Measurements from ENCODE around the gene BCL2A1. TPM values are rescaled to one million over a fixed set of nuclear protein-coding genes. Genes with fewer than 3 reads are reported as not detected.

BCL2A1 gene
- total and polyA plus RNA-seq, 2 donors (not counting 1 experiment from before 2014, with no cell fraction given) = 33.8 to 49.2 TPM

DNA sequence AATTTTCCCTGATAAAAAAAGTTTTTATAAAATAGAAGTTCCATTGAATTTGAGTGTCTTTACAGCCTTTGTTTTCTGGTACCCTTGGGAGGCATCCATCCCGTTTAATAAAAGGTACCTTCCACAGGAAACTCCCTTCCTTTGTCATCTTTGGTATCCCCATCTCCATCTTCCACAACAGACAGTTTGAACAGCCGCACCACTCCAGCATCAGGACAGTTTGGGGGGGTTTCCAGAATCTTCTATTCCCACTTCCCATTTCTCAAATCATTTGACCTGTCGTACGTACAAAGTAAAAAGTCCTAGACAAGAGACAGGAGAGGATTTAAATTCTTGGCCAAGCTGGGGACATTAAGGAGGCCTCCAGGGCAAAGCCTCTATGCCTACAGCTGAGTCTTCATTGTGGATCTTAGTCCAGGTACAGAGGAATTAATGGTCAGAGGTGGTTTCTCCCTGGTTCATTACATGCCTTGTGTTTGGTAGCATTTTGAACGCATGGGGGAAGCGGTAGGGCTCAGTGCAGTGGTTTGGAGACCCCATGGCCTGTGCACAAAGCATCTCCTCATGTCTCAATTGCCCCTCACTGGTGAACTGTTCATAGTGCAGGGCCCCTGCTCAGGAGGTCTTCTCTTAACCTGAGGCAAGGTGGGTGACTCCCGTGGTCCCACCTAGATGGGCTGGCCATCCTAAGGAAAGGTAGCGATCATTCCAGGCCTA, 19.4 kb upstream of the BCL2A1 start:
- intact Hi-C loops (cut with micrococcal nuclease) = no loop called here

DNA sequence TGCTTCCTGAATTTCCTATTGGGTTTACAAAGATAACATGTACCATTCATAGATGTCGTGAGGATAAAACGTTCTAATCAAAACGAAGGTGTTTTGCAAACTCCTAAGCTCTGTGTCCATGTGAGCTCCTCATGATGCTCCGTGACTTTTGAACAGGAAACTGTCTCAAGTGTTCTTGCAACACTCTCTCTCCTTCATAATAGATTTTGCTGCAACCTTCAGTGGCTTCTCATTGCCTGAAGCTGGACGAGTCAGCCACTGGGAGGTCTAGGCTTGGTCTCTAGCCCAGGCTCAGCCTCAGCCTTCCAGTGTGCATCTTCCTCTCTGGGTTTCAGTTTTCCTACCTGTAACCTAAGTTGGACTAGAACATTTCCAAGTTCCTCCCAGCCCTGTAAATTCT, 18.7 kb upstream of the BCL2A1 start:
- no peak overlapping the region for H3K9ac ChIP-seq (ENCODE audit: low read length)
- POLR2A ChIA-PET = interaction anchor here (1.1 kb wide), 1 partner anchor 12 kb away, joined by 4 read pairs; no protein-coding TSS in a partner anchor
- 86% methylated on average over 5 of the region's 5 CpGs for whole genome bisulfite sequencing (ENCODE audit: insufficient coverage)
- H3K9me3 ChIP-seq (ENCODE audit: control extremely low read depth in 1 of 3, control insufficient read depth in 2 of 3, insufficient read depth in 1 of 3, low read length in 2 of 3) = no peaks in the 10 kb centered on the region
- DNase-seq (no peak), ATAC-seq (ENCODE audit: low read depth) (no peak)
- CTCF ChIA-PET = interaction anchor here (1.1 to 1.4 kb wide), 2 partner anchors 136 to 140 kb away, joined by 3 read pairs; no protein-coding TSS in a partner anchor
- H3K9me3 Mint-ChIP-seq (ENCODE audit: insufficient read depth) = no peaks in the 10 kb centered on the region
- H3K4me2 ChIP-seq (replicated peaks; ENCODE audit: low read depth, low read length, poor library complexity, severe bottlenecking) = no peak overlapping the region
- no peak overlapping the region for H3K4me3 Mint-ChIP-seq
- no peaks in the 10 kb centered on the region for H4K20me1 ChIP-seq (ENCODE audit: control insufficient read depth, insufficient read depth, low read length, poor library complexity, severe bottlenecking)
- H3K4me1 Mint-ChIP-seq = peaks cover 19% of the 10 kb centered on the region
- H3K4me1 ChIP-seq (ENCODE audit: control insufficient read depth in 2 of 2, insufficient read depth in 2 of 2, low read length in 2 of 2) = peaks cover 0 to 5% of the 10 kb centered on the region in 2 donors
- H3K27me3 ChIP-seq (replicated peaks in 1 of 4; ENCODE audit: control extremely low read depth in 1 of 4, control insufficient read depth in 3 of 4, insufficient read depth in 4 of 4, low read length in 3 of 4) = peaks cover 0 to 12% (median 1%) of the 10 kb centered on the region in 4 experiments
- TF ChIP-seq, protein P1, sequence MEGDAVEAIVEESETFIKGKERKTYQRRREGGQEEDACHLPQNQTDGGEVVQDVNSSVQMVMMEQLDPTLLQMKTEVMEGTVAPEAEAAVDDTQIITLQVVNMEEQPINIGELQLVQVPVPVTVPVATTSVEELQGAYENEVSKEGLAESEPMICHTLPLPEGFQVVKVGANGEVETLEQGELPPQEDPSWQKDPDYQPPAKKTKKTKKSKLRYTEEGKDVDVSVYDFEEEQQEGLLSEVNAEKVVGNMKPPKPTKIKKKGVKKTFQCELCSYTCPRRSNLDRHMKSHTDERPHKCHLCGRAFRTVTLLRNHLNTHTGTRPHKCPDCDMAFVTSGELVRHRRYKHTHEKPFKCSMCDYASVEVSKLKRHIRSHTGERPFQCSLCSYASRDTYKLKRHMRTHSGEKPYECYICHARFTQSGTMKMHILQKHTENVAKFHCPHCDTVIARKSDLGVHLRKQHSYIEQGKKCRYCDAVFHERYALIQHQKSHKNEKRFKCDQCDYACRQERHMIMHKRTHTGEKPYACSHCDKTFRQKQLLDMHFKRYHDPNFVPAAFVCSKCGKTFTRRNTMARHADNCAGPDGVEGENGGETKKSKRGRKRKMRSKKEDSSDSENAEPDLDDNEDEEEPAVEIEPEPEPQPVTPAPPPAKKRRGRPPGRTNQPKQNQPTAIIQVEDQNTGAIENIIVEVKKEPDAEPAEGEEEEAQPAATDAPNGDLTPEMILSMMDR (IDR thresholded peaks at IDR 0.05) = no peak
- TF ChIP-seq EZH2 (IDR thresholded peaks at IDR 0.05; ENCODE audit: borderline replicate concordance, insufficient read depth, low read depth, low read length, poor library complexity, severe bottlenecking) = no peak
- no peak overlapping the region for H3K27ac Mint-ChIP-seq
- no peak overlapping the region for H2AFZ ChIP-seq (ENCODE audit: insufficient read depth, low read depth, low read length, poor library complexity, severe bottlenecking)
- peaks cover 13% of the 10 kb centered on the region for H3K79me2 ChIP-seq (ENCODE audit: control insufficient read depth, insufficient read depth, low read length)
- no peak overlapping the region for H3K27ac ChIP-seq (ENCODE audit: low read length in 2 of 2)
- H3K27me3 Mint-ChIP-seq = peaks cover 5% of the 10 kb centered on the region
- intact Hi-C loops (cut with micrococcal nuclease) = no loop called here
- no peaks in the 10 kb centered on the region for H3K36me3 ChIP-seq (replicated peaks in 1 of 2; ENCODE audit: control extremely low read depth in 1 of 2, control insufficient read depth in 1 of 2, extremely low read depth in 1 of 2, insufficient read depth in 2 of 2, low read length in 1 of 2)
- no peak overlapping the region for H3K4me3 ChIP-seq (ENCODE audit: control extremely low read depth in 1 of 5, extremely low read depth in 1 of 5, insufficient read depth in 1 of 5, low read depth in 2 of 5, low read length in 4 of 5)

More for the DNA sequence above, 19.4 kb upstream of the BCL2A1 start:
- Histone ChIP-seq H4K20me1 (ENCODE audit: control insufficient read depth, insufficient read depth, low read length, poor library complexity, severe bottlenecking) (no peaks in the 10 kb centered on the region), H3K4me1 (ENCODE audit: control insufficient read depth in 2 of 2, insufficient read depth in 2 of 2, low read length in 2 of 2) (peaks cover 0 to 5% of the 10 kb centered on the region in 2 donors), H3K27ac (ENCODE audit: low read length in 2 of 2) (no peak overlapping the region), H3K36me3 (replicated peaks in 1 of 2; ENCODE audit: control extremely low read depth in 1 of 2, control insufficient read depth in 1 of 2, extremely low read depth in 1 of 2, insufficient read depth in 2 of 2, low read length in 1 of 2) (no peaks in the 10 kb centered on the region), H2AFZ (ENCODE audit: insufficient read depth, low read depth, low read length, poor library complexity, severe bottlenecking) (no peak overlapping the region), H3K27me3 (replicated peaks in 1 of 4; ENCODE audit: control extremely low read depth in 1 of 4, control insufficient read depth in 3 of 4, insufficient read depth in 4 of 4, low read length in 3 of 4) (peaks cover 0 to 8% (median under 1%) of the 10 kb centered on the region in 4 experiments), H3K9me3 (ENCODE audit: control extremely low read depth in 1 of 3, control insufficient read depth in 2 of 3, insufficient read depth in 1 of 3, low read length in 2 of 3) (no peaks in the 10 kb centered on the region), H3K4me2 (replicated peaks; ENCODE audit: low read depth, low read length, poor library complexity, severe bottlenecking) (no peak overlapping the region), H3K79me2 (ENCODE audit: control insufficient read depth, insufficient read depth, low read length) (peaks cover 12% of the 10 kb centered on the region), H3K9ac (ENCODE audit: low read length) (no peak overlapping the region), H3K4me3 (ENCODE audit: control extremely low read depth in 1 of 5, extremely low read depth in 1 of 5, insufficient read depth in 1 of 5, low read depth in 2 of 5, low read length in 4 of 5) (no peak overlapping the region)
- Mint-ChIP-seq H3K4me1 (peaks cover 19% of the 10 kb centered on the region), H3K9me3 (ENCODE audit: insufficient read depth) (no peaks in the 10 kb centered on the region), H3K27ac (no peak overlapping the region), H3K4me3 (no peak overlapping the region), H3K27me3 (peaks cover 5% of the 10 kb centered on the region)
- POLR2A ChIA-PET = interaction anchor here (1.1 kb wide), 1 partner anchor 12 kb away, joined by 4 read pairs; no protein-coding TSS in a partner anchor
- 87% methylated on average over 5 of the region's 8 CpGs for WGBS (ENCODE audit: insufficient coverage)
- CTCF ChIA-PET = interaction anchor here (1.1 to 3.0 kb wide), 3 partner anchors 137 to 140 kb away, joined by 3 to 29 read pairs (median 3); no protein-coding TSS in a partner anchor
- ATAC-seq (ENCODE audit: low read depth) (no peak), DNase-seq (no peak)
- TF ChIP-seq, protein P1 (IDR thresholded peaks at IDR 0.05) = no peak
- no peak for TF ChIP-seq EZH2 (IDR thresholded peaks at IDR 0.05; ENCODE audit: borderline replicate concordance, insufficient read depth, low read depth, low read length, poor library complexity, severe bottlenecking)

All from B cell (primary cell).